HG03432 (cell line): ENCODE measurements around the gene NUMB.

ENCODE experiments used
- ATAC-seq: cut with Tn5 transposase; IDR thresholded peaks from one replicate; pipeline ENCODE4 v1.9.1; 2021; ENCODE audit warnings: mild to moderate bottlenecking, moderate library complexity; ENCODE audit not compliant: unreplicated experiment

The NUMB gene

DNA sequence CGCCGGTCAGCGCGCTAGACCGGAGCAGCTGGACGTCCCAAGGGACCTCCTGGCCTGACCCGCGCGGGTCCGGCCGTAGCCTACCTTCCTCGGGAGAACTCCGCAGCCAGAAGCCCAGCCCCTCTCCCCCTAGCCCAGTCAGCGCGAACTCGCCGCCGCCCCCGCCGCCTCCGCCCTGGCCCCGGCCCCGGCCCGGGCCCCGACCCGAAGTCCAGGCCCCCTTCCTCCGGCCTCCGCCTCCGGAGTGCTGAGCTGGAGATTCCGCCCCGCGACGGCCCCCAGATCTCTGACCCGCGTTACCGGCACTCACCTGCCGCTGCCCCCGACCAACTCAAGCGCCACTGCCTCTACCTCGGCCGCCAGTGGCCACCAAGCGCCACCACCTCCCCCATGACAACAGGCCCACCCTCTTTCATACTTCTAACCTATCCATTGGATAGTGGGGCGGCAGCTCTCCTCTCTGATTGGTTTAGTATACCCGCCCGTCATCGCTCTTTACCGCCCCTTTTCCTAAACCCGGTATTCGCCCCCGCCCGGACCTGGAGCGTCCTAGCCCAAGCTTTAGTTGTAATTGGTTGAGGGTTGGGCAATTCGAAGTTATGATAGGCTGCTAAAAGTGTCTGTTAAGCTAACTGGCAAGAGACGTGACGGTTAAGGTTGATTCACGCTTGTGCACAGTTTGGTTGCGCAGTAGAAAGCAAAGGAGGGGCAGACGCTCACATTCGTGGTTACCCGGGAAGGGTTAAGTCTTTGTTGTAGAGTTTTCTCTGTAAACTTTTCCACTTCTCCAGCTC is at the start of gene NUMB:
Gene NUMB (minus strand): TSS at position 364 of the 794 bp plus-strand sequence. CDS start 102,795 bp downstream, outside the sequence.
- ATAC-seq, result peak; percentile 94

DNA sequence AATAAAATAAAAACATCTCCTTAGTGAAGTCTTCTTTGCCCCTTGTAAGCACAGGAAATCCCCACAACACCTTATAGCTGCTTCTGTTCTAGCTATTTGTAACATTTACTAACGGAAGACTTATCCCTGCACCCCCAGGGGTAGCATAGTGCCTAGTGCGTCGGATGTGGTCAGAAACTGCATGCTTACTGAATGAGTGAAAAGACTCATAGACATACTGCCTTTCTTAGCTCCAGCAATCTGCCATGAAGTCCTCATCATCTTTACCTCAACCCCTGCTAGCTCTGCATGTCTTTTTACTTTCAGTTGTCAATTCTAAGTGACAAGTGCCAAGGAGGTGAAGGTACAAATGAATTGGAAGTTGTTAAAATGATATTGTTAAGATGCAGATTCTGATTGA is 45.3 kb upstream of the NUMB start:
- no peak for ATAC-seq

DNA sequence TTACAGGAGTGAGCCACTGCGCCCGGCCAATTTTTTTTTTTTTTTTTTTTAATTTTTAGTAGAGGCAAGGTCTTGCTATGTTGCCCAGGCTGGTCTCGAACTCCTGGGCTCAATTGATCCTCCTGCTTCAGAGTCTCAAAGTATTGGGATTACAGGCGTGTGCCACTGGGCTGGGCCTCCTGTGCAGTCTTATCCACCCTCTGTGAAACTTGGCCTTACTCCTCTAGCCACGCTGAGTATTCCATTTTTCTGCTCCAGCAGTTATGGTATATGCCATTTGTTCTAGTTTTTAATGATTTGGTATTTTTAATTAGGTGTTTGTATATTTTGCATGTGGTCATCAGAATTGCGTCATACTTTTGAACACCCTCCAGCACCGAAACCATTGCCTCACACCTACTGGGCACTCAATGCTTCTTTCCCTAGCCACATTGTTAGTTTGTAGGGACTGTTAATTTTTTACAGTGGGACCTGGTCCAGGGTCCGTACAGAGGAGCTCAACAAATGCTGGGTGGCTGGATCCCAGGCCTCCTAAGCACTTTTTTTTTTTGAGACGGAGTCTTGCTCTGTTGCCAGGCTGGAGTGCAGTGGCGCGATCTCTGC is 43.8 kb upstream of the NUMB start:
- ATAC-seq, result no peak

DNA sequence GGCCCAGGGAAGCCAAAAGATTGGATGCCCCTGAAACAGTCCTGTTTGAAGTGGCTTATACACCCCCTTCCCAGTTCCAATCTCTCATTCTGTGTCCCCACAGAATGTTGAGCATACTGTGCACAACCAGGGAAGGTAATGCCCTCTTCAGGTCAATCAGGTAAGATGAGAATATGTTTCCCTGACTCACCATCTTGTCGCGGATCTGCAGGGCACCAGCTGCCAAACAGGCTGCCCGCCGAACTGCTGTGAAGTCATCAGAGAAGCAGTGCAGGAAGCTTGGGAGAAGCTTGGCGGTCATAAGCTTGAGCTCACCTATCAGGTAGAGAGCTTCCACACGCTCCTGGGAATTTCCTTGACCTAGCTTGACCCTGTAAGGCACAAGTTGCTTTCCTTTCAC is 42.0 kb upstream of the NUMB start:
- ATAC-seq, result no peak

DNA sequence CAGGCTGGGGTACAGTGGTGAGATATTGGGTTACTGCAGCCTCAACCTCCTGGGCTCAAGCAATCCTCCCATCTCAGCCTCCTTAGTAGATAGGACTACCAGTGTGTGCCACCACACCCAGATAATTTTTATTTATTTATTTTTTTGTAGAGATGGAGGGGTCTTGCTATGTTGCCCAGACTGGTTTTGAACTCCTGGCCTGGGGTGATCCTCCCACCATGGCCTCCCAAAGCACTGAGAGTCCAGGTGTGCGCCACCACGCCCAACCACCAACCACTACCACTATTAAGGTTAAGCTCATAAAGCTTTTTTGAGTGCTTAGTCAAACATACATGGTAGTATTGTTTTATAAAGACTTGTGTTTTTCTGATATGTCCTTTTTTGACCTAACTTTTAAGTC is 36.2 kb upstream of the NUMB start:
- ATAC-seq, result no peak

DNA sequence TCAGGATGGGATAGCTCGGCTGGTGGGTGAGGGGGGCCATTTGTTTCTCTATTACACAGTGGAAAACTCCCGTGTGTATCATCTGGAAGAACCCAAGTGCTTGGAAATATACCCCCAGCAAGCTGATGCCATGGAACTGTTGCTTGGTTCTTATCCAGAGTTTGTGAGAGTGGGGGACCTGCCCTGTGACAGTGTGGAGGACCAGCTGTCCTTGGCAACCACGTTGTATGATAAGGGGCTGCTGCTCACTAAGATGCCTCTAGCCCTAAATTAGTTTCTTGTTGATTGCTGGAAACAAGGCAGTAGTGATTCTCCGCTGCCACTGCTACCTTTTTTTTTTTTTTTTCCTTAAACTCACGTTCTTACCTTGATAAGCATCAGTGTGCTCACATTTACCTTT is 34.3 kb upstream of the NUMB start:
- ATAC-seq, result no peak

DNA sequence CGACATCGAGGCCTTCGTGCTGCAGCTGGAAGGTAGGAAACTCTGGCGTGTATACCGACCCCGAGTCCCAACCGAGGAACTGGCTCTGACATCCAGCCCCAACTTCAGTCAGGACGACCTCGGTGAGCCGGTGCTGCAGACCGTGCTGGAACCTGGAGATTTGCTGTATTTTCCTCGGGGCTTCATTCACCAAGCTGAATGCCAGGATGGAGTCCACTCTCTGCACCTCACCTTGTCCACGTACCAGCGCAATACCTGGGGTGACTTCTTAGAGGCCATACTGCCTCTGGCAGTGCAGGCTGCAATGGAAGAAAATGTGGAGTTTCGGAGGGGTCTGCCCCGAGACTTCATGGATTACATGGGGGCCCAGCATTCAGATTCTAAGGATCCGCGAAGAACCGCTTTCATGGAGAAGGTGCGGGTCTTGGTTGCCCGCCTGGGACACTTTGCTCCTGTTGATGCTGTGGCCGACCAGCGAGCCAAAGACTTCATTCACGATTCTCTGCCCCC is 33.8 kb upstream of the NUMB start:
- no peak for ATAC-seq

DNA sequence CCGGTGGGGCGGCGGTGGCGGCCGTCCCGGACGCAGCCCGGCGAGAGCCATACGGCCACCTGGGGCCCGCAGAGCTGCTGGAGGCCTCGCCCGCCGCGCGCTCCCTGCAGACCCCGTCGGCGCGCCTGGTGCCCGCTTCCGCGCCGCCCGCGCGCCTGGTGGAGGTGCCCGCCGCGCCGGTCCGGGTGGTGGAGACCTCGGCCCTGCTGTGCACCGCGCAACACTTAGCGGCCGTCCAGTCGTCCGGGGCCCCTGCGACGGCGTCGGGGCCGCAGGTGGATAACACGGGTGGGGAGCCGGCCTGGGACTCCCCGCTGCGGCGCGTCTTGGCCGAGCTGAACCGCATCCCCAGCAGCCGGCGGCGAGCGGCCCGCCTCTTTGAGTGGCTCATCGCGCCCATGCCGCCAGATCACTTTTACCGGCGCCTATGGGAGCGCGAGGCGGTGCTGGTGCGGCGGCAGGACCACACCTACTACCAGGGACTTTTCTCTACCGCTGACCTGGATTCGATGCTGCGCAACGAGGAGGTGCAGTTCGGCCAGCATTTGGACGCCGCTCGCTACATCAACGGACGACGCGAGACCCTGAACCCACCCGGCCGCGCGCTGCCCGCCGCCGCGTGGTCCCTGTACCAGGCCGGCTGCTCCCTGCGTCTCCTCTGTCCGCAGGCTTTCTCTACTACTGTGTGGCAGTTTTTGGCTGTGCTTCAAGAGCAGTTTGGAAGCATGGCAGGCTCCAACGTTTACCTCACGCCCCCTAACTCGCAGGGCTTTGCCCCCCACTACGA is 33.1 kb upstream of the NUMB start:
- peak; percentile 70 for ATAC-seq

DNA sequence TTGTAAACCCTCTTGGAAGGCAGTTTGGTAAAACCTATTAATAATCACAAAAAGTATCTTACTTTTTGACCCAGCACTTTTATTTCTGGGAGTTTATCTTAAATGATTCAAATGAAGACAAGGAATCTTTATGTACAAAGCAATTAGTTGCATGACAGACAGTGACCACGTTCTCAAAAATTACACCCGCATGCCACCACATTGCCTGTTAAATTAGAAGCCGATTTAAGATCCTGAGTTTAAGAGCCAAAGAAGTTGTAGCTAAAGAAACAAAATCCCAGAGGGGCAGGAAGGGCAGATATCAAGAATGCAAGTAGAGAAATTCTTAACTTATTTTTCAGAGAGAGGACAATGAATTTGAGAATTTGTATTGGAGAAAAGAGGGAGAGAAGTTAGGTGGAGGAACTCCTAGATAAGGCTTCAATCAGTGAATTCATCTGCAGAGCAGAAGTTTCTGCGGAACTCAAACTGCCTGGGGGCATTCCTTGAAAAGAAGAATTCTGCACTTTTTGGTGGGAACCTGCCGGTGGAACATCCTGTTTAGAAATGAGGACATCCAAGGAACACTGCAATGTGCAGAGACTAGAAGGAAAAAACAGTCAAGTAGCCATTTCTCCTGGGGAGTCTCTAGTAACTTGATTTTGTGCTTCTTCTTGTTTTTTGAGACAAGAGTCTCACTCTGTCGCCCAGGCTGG is 31.3 kb upstream of the NUMB start:
- no peak for ATAC-seq

DNA sequence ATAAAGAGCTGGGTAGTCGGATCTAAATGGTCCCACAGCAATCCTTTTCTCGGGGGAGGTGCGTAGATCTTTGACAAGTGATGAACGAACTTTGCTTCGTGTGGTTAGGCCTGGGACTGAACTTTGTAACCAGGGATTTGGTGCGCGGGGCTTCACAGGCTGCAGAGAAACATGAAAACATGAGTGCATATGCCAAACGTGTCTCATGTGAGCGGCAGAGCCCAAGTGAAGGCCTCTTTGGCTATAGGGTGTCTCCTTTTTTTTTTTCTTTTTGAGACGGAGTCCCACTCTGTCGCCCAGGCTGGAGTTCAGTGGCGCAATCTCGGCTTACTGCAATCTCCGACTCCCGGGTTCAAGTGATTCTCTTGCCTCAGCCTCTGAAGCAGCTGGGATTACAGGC is 20.3 kb upstream of the NUMB start:
- no peak for ATAC-seq

DNA sequence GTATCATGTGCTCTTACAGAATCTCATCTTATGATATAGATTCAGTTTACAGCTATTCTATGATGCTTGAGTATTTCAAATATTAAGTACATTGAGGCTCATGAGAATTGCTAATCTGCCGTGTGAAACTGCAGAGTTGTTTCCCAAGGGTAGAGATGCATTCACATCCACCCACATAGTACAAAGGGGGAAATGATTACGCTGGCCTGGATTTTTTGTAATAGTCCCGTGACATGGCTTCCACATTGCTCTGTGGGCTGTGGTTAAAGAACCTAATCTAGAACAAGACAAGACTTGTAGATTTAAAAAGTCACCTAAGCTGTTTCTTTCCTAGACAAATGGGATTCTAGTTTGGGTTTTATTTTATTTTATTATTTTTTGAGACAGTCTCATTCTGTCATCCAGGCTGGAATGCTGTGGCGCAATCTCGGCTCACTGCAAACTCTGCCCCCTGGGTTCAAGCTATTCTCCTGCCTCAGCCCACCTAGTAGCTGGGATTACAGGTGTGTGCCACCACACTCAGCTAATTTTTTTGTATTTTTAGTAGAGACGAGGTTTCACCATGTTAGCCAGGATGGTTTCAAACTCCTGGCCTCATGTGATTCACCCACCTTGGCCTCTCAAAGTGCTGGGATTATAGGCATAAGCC is 19.4 kb upstream of the NUMB start:
- ATAC-seq, result peak; percentile 71

DNA sequence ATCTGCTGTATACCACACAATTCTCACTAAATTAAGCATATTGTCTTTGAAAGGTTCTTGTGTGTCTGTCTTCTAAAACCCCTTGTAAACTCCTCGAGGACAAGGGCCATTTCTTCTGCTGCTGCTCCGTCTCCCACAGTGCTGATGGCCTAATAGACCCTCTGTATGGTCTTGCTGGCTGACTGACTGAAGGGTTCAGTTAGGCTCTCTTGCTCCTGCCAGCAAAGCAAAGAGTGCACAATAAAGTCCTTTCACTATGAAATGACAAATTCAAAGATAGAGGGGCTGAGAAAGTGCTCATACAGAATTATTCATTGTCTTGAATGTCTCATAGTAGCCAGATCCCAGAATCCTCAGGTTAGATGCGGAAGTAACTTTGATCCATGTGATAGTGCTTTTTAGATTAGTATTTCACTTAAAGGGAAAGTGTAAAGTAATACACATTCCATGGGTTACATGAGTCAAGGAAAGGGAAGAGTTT is 18.1 kb upstream of the NUMB start:
- ATAC-seq, result no peak

DNA sequence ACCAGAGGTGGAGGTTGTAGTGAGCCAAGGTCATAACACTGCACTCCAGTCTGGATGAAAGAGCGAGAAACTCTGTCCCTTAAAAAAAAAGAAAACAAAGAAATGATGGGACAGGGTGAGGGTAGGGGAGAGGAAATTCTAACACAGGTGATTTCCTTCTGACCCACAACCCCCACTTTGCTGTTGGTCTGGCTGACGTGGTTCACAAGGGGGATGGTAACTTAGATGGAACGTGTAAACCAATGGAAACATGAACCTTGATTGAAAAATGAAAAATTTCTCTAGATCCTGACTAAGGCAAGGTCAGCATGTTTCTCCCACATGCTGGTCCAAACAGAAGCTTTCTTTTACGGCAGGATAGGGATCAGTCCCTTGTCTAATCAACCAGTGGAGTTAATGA is 16.6 kb upstream of the NUMB start:
- ATAC-seq, result no peak

DNA sequence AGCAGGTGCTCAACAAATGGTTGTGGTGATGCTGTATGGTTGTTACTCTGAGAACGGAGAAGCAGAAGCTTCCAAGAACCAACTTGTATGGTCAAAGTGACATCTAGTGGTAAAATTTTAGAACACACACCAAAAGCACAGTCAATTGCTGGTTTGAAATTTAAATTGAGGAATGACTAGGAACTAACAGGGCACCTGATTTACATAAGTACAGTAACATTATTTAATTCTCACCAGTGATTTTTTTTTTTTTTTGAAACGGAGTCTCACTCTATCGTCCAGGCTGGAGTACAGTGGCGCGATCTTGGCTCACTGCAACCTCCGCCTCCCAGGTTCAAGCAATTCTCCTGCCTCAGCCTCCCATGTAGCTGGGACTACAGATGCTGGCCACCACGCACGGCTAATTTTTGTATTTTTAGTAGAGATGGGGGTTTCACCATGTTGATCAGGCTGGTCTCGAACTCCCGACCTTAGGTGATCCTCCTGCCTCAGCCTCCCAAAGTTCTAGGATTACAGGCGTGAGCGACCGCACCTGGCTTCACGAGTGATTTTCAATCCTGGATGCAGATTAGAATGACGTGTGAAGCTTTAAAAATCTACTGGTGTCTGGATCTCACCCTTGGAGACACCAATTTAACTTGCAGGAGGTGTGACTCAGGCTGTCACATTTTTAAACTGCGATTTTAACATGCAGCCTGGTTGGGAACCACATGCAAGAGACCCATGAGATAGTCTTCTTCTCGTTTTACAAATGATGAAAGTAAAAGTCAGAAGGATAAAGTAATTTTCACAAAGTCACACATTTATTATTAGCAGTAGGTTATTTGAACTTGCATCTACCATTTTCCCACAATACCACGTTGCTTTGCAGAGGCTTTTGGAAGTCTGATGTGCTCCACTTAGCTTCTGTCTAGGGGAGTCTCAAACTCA is 14.1 kb upstream of the NUMB start:
- ATAC-seq, result peak; percentile 52

DNA sequence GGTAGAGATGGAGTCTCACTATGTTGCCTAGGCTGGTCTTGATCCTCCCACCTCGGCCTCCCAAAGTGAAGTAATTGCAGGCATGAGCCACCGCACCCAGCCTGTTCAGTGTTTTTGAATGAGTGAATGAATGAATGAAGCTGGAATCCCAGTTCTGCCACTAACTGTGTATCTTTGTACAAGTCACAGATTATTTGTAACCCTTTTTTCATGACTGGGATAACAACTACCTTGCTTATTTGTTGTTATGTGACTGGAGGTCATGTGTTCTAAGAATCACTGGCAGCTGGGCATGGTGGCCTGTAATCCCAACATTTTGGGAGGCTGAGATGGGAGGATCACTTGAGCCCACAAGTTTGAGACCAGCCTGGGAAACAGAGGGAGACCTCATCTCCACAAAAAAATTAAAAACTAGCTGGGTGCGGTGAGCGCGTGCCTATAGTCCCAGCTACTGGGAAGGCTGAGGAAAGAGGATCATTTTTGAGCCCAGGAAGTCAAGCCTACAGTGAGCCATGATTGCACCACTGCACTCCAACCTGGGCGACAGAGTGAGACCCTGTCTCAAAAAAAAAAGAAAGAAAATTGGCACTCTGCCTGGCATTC is 13.3 kb upstream of the NUMB start:
- no peak for ATAC-seq

DNA sequence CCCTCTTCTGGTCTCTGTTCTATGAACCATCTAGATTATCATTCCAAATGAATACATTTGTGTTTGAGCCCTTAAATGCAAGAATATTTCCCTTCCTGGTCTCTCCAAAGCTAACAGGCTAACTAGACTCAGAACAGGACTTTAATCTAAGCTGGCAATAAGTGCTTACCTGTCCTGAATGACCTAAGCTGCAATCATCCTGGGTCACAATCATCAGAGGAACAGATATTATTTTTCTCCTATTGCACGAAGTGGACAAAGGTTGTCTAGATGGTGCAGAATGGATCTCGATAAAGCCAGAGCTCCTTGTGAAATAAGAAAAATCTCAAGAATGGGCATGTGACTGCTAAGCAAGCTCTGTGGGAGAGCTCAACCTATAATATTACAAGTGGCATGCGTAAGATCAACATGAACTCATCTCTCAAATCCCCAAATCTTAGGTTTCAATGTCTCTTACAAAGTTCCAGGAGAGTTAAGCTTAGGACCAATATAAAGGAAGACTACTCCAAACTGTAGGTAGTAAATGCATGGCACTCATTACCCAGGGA is 10.6 kb upstream of the NUMB start:
- no peak for ATAC-seq

DNA sequence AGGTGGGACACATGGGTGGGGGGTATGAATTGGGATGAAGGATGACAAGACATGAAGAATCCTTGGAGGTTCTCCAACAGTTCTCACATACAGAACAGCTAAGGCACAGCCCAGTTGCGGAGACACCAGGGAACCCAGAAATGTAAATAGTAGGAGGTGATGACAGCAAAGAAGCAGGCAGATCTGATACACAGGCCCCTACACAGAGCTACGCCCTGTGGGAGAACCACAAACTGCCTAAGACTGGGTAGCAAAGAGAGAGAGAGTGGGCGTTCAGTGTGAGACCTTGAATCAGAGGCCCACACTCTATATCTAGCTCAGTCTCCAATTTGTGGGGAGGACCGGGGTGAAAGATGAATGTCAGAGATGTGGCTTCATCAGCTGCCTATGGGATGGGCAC is 9.5 kb upstream of the NUMB start:
- ATAC-seq, result no peak

DNA sequence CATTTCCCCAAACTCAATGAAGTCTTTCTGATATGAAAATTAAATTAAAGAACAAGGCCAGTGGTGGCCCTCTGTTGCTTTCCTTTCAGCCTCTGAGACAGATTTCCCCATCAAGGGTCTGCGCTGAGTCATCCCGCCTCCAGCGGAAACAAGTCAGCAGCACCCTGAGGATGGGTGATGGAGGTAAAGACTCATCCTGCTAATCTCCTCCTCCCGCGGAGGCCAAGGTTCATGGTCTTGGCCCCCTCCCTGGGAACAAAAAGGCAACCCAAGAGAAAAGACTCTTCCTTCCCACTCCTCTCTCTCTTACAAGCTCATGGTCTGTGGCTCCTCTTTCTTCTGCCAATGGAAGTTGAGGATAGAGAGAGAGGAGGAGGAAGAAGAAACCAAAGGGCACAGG is 9.0 kb upstream of the NUMB start:
- no peak for ATAC-seq

DNA sequence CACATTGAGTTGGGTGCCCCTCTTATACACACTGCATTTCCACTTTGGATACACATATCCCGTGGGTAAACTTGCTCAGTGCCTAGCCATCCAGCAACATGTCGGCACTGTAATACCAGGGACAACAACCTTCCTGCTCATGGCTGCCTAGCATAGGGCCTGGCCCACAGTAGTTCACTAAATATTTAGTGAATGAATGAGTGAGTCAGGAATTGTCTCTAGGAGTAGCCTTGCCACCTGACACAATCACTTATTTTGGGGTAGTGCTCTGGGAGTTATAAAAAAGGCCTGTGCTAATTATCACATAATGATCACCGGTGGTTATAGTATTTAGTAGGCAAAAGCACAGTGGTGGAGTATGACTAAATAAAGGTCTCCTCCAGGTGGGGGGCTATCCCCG is 8.5 kb upstream of the NUMB start:
- ATAC-seq, result no peak
